Esophagus (tissue), 2 donors: Measurements from ENCODE around the gene BPIFB6. TPM values are rescaled to one million over a fixed set of nuclear protein-coding genes. Genes with fewer than 3 reads are reported as not detected.

Experiments
- H3K27ac ChIP-seq, 2 donors: one replicate each; pipeline ENCODE4 v1.5.1; 2013; ENCODE audit warnings: low read depth in 2 of 2, mild to moderate bottlenecking in 2 of 2, inconsistent platforms in 1 of 2, low read length in 1 of 2, moderate library complexity in 1 of 2
- H3K27me3 ChIP-seq, 2 donors: one replicate each; pipeline ENCODE4 v1.6.1; 2013; ENCODE audit warnings: low read length in 2 of 2, control low read depth in 1 of 2, mild to moderate bottlenecking in 1 of 2; ENCODE audit not compliant: insufficient read depth in 2 of 2, control insufficient read depth in 1 of 2
- H3K36me3 ChIP-seq, 2 donors: one replicate each; pipeline ENCODE4 v1.6.1; 2013; ENCODE audit warnings: low read length in 1 of 2; ENCODE audit not compliant: control insufficient read depth in 2 of 2, insufficient read depth in 2 of 2
- H3K4me1 ChIP-seq, 2 donors: one replicate each; pipeline ENCODE4 v1.6.1; 2013; ENCODE audit warnings: low read length in 1 of 2; ENCODE audit not compliant: control insufficient read depth in 2 of 2, insufficient read depth in 2 of 2
- H3K4me3 ChIP-seq, 2 donors: one replicate each; pipeline ENCODE4 v1.5.1; 2013; ENCODE audit warnings: low read length in 2 of 2, mild to moderate bottlenecking in 2 of 2, low read depth in 1 of 2, moderate library complexity in 1 of 2
- H3K9me3 ChIP-seq, 2 donors: one replicate each; pipeline ENCODE4 v1.6.1; 2013; ENCODE audit warnings: mild to moderate bottlenecking in 2 of 2, low read depth in 1 of 2, low read length in 1 of 2, moderate library complexity in 1 of 2; ENCODE audit not compliant: control insufficient read depth in 2 of 2, insufficient read depth in 1 of 2
- WGBS, 2 donors: extraction: QIAGEN DNeasy Blood & Tissue Kit; methylation state at CpG; one replicate each; pipeline ENCODE4 v1.1.7; 2013; 5-methylcytosine and 5-hydroxymethylcytosine counted together
- polyA plus RNA-seq, 2 donors: library from polyadenylated mRNA; stranded (reverse); fragments of 200-250 nt; gene quantifications; one replicate each; pipeline ENCODE4 v1.2.3, GENCODE V29; 2013
- donor health status: healthy with polysubstance abuse.
- donor health status: Bipolar disorder and iron deficiency.

The BPIFB6 gene
- polyA plus RNA-seq, 2 donors: not detected

GRCh38 chr20:32988008-32988407 is 43.4 kb upstream of the BPIFB6 start:
- Histone ChIP-seq H3K9me3 (peaks cover 0 to 4% of the 10 kb centered on the region in 2 donors), H3K4me3 (no peak overlapping the region), H3K27me3 (no peaks in the 10 kb centered on the region), H3K36me3 (no peaks in the 10 kb centered on the region), H3K27ac (no peak overlapping the region), H3K4me1 (no peaks in the 10 kb centered on the region)
- 74 to 76% methylated on average over 16 of the region's 16 CpGs for WGBS, 2 donors

DNA sequence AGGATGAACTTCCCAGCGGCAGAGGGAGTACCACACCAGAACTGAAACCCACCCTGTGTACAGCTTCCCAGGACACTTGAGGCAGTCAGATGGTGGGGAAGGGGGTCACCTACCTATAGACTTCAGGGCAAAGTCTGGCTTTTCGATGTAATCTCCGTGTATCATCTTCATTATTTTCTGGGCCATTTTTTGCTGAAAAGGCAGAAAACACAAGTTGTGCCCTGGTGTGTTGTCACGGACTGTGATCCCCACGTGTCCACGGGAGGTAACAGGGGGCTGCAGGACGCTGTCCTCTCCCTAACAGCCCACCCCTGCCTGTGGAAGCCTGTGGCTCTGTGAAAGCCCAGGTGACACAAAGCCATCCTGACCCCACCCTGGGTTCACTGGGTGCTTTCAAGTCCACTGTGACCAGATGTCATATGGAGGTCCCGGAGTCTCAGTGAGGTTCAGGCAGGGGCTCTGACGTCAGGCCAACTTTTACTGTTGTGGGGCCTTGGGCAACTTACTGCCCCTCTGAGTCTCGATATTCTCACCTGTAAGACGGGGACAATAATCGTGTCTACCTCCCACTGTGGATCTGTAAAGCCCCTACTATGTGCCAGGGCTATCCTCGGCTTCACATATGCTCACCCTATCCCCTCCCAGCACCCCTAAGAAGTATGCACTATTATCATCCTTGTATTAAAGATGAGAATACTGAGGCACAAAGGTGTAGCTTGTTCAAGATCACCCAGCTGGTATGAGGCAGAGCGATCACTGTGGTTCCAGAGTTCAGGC is 41.8 kb upstream of the BPIFB6 start:
- no peaks in the 10 kb centered on the region for H3K36me3 ChIP-seq
- 82 to 89% methylated on average over 14 of the region's 14 CpGs for WGBS, 2 donors
- H3K4me3 ChIP-seq: no peak overlapping the region
- H3K27ac ChIP-seq: no peak overlapping the region
- peaks cover 0 to 4% of the 10 kb centered on the region in 2 donors for H3K9me3 ChIP-seq
- no peaks in the 10 kb centered on the region for H3K27me3 ChIP-seq
- H3K4me1 ChIP-seq: no peaks in the 10 kb centered on the region

GRCh38 chr20:32990426-32990825 is 41.0 kb upstream of the BPIFB6 start:
- H3K27ac ChIP-seq: no peak overlapping the region
- H3K9me3 ChIP-seq: peaks cover 0 to 5% of the 10 kb centered on the region in 2 donors
- no peaks in the 10 kb centered on the region for H3K4me1 ChIP-seq
- H3K36me3 ChIP-seq: no peaks in the 10 kb centered on the region
- 60 to 77% methylated on average over 3 of the region's 3 CpGs for WGBS, 2 donors
- no peaks in the 10 kb centered on the region for H3K27me3 ChIP-seq
- H3K4me3 ChIP-seq: no peak overlapping the region

- no peak overlapping the region for H3K4me3 ChIP-seq
- peaks cover 0 to 7% of the 10 kb centered on the region in 2 donors for H3K9me3 ChIP-seq
- H3K27ac ChIP-seq: no peak overlapping the region
- WGBS, 2 donors: 55 to 62% methylated on average over 3 of the region's 3 CpGs
- H3K4me1 ChIP-seq: no peaks in the 10 kb centered on the region
- no peaks in the 10 kb centered on the region for H3K36me3 ChIP-seq
- no peaks in the 10 kb centered on the region for H3K27me3 ChIP-seq
These were observed 40.1 kb upstream of the BPIFB6 start for GRCh38 chr20:32991383-32991782.

- H3K9me3 ChIP-seq: peaks cover 0 to 3% of the 10 kb centered on the region in 2 donors
- no peaks in the 10 kb centered on the region for H3K4me1 ChIP-seq
- H3K27ac ChIP-seq: no peak overlapping the region
- 74 to 84% methylated on average over 8 of the region's 8 CpGs for WGBS, 2 donors
- no peak overlapping the region for H3K4me3 ChIP-seq
- no peaks in the 10 kb centered on the region for H3K27me3 ChIP-seq
- H3K36me3 ChIP-seq: no peaks in the 10 kb centered on the region
These were observed 39.4 kb upstream of the BPIFB6 start for GRCh38 chr20:32991792-32992641.

DNA sequence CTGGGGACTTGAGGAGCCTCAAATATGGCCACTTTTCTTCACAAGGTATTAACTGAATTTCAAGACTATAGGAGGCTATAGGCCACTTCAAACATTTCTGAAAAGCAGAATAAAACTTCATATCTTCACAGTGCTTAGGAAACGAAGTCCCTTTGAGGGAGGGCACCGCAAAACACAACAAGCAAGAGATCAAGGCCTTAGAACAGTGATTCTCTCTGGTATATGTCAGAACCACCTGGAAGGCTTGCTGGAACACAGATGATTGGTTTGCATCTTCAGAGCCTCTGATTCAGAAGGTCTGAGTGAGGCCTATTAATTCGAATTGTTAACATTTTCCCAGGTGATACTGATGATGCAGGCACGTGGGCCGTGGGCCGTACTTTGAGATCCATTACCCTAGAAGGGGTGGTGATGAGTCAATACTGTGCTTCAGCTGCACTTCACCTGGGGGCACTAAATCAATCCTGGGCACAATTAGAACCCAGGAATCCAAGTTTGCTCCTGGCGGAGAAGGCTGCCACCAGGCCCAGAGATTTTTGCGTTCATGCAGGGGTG is 37.9 kb upstream of the BPIFB6 start:
- Histone ChIP-seq H3K9me3 (peaks cover 0 to 2% of the 10 kb centered on the region in 2 donors), H3K27ac (no peak overlapping the region), H3K36me3 (no peaks in the 10 kb centered on the region), H3K4me3 (no peak overlapping the region), H3K27me3 (no peaks in the 10 kb centered on the region), H3K4me1 (no peaks in the 10 kb centered on the region)
- WGBS, 2 donors: 77 to 83% methylated on average over 8 of the region's 8 CpGs

GRCh38 chr20:32995802-32996201 is 35.6 kb upstream of the BPIFB6 start:
- Histone ChIP-seq H3K4me3 (no peak overlapping the region), H3K27me3 (no peaks in the 10 kb centered on the region), H3K27ac (no peak overlapping the region), H3K4me1 (no peaks in the 10 kb centered on the region), H3K9me3 (peaks cover 0 to 2% of the 10 kb centered on the region in 2 donors), H3K36me3 (no peaks in the 10 kb centered on the region)

GRCh38 chr20:32997431-32997830 is 34.0 kb upstream of the BPIFB6 start:
- Histone ChIP-seq H3K4me1 (no peaks in the 10 kb centered on the region), H3K27ac (no peak overlapping the region), H3K27me3 (no peaks in the 10 kb centered on the region), H3K9me3 (peaks cover 0 to 2% of the 10 kb centered on the region in 2 donors), H3K36me3 (no peaks in the 10 kb centered on the region), H3K4me3 (no peak overlapping the region)
- 68 to 75% methylated on average over 2 of the region's 2 CpGs for WGBS, 2 donors

GRCh38 chr20:32999603-33000250 is 31.7 kb upstream of the BPIFB6 start:
- H3K9me3 ChIP-seq: peaks cover 0 to 2% of the 10 kb centered on the region in 2 donors
- no peaks in the 10 kb centered on the region for H3K27me3 ChIP-seq
- H3K36me3 ChIP-seq: no peaks in the 10 kb centered on the region
- no peak overlapping the region for H3K4me3 ChIP-seq
- no peaks in the 10 kb centered on the region for H3K4me1 ChIP-seq
- 63 to 71% methylated on average over 9 of the region's 9 CpGs for WGBS, 2 donors
- H3K27ac ChIP-seq: no peak overlapping the region
